HG03097 (cell line): ENCODE measurements around the gene MBD5.

Experiments used
- ATAC-seq: cut with Tn5 transposase; IDR thresholded peaks from one replicate; pipeline ENCODE4 v1.9.1; 2021; ENCODE audit not compliant: unreplicated experiment, low FRiP score

The MBD5 gene

GRCh38 chr2:148106331-148106730 is 85.4 kb downstream of the MBD5 start:
- no peak for ATAC-seq

- ATAC-seq, result no peak
These were observed 87.5 kb downstream of the MBD5 start for GRCh38 chr2:148108385-148108784.

- ATAC-seq, result no peak
These were observed 89.3 kb downstream of the MBD5 start for GRCh38 chr2:148110184-148110583.

GRCh38 chr2:148122788-148123187 is 101.9 kb downstream of the MBD5 start:
- no peak for ATAC-seq

GRCh38 chr2:148124271-148124670 is 103.4 kb downstream of the MBD5 start:
- ATAC-seq, result no peak

- no peak for ATAC-seq
These were observed 109.7 kb downstream of the MBD5 start for GRCh38 chr2:148130581-148130980.

GRCh38 chr2:148132412-148132811 is 111.5 kb downstream of the MBD5 start:
- no peak for ATAC-seq

- no peak for ATAC-seq
These were observed 114.8 kb downstream of the MBD5 start for GRCh38 chr2:148135705-148136104.

GRCh38 chr2:148136441-148136840 is 115.5 kb downstream of the MBD5 start:
- ATAC-seq, result no peak

- no peak for ATAC-seq
These were observed 141.1 kb downstream of the MBD5 start for GRCh38 chr2:148161909-148162435.

- no peak for ATAC-seq
These were observed 142.0 kb downstream of the MBD5 start for GRCh38 chr2:148162871-148163270.

- no peak for ATAC-seq
These were observed 145.1 kb downstream of the MBD5 start for GRCh38 chr2:148165975-148166374.

- no peak for ATAC-seq
These were observed 146.4 kb downstream of the MBD5 start for GRCh38 chr2:148167241-148167766.

- ATAC-seq, result no peak
These were observed 147.0 kb downstream of the MBD5 start for GRCh38 chr2:148167855-148168254.

- ATAC-seq, result no peak
These were observed 151.4 kb downstream of the MBD5 start for GRCh38 chr2:148172131-148172753.

- ATAC-seq, result no peak
These were observed 152.3 kb downstream of the MBD5 start for GRCh38 chr2:148173168-148173567.

- ATAC-seq, result no peak
These were observed 156.7 kb downstream of the MBD5 start for GRCh38 chr2:148177559-148177958.

- no peak for ATAC-seq
These were observed 158.8 kb downstream of the MBD5 start for GRCh38 chr2:148179724-148180123.

GRCh38 chr2:148184976-148185375 is 164.1 kb downstream of the MBD5 start:
- ATAC-seq, result no peak

GRCh38 chr2:148194882-148195281 is 174.0 kb downstream of the MBD5 start:
- no peak for ATAC-seq

GRCh38 chr2:148201075-148202004 is 180.4 kb downstream of the MBD5 start:
- no peak for ATAC-seq
